ENCODE results near the gene CYP2U1.
A peak's percentile ranks its signal among the peaks of the same experiment; 100 is the strongest.
"Not testable (repeated sequence)": the region's sequence is repeated elsewhere in the genome, so short reads cannot be mapped to it uniquely, and the experiment has no call there.

The CYP2U1 gene

GRCh38 chr4:107930821-107931774, at the start of gene CYP2U1:
TSS of gene CYP2U1 (plus strand) at chr4:107931549. CDS start at chr4:107931644, 95 bp downstream.
- no peak for FAIRE-seq

- no peak for FAIRE-seq
Observed at GRCh38 chr4:107885865-107886264, 45.5 kb upstream of the CYP2U1 start.

DNA sequence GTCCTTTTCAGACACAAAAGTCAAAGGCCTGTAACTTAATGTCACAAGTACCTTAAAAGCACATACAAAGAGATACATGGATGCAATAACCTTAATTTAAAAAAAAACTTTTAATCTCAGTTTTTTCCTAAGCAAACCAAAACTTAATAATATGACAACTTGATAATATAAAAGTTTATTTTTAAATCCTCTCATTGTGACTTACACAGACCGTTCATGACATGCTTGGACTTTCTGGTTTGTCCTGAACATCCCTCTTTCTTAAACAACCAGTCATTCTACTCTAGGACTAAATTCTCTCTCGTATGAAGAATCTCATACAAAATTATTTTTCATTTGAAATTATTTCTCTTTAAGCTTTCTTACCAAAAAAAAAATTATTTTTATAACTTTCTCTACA, 43.1 kb upstream of the CYP2U1 start:
- FAIRE-seq: no peak

- no peak for FAIRE-seq
Observed at GRCh38 chr4:107890779-107891178, 40.6 kb upstream of the CYP2U1 start.

- FAIRE-seq: no peak
Observed at GRCh38 chr4:107891299-107891698, 40.0 kb upstream of the CYP2U1 start.

DNA sequence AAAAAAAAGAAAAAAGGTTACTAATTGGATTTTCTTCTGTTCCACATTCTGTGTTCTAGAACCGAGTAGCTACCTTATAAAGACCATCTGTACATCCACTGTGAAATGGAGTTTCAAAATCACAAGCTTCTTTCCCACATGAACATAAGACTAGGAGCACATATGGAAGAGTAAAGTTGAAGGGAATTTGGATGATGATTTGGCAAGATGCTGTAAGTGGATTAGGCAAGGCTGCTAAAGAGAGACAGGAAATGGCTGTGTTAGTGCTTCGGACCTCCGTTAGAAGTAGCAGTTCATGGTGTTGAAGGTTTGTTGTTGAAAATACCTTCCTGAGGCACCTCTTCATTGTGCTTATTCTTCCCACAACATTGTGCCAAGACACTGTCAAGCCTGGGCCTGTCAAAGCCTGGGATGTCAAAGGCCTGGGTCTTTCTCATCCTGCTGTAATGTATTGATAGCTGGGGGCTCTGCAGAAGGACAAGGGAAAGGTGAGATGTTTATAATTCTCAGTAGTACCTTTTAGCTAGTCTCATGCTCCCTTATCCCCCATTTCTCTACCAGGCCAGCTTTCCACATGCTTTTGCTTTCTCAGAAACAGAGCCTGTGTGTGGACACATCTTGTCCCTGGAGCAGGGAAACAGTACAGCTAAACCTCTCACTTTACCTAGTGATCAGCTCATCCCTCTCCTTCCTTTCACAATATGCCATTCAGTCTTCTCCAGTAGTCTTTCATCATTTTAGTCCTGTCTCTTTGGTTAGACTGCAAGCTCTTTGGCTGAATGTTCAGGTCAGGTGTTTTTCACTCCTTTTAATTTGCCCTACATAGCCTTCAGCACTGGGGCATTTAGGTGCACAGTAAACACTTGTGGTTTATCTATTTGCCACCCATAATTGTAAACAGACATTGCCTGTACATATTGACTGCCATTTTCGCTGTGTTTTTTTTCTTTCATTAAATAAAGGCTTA, 37.9 kb upstream of the CYP2U1 start:
- FAIRE-seq: no peak

DNA sequence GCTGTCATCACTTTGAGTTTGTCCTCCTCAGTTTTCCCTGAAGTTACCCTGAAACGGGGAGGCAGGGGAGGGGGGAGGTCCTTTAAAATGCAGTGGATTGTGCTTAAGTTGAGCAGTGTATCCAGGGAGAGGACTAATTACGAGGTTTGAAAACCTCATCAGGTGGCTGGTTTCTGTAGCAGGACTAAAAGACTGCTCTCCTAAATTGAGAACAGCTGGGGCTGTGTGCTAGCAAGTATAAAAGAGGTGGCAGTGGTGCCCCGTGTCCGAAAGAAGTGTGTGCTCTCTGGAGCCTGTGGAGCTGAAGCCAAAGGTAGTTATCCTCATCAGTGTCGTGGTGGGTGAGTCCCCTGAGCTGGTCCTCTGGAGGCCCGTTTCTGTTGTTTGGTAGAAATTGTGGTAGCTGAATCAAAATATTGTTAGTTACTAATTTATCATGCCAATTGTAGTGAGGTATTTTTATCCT, 37.2 kb upstream of the CYP2U1 start:
- no peak for FAIRE-seq

GRCh38 chr4:107896158-107896645, 35.1 kb upstream of the CYP2U1 start:
- FAIRE-seq: no peak

- FAIRE-seq: no peak
Observed at GRCh38 chr4:107896646-107897045, 34.7 kb upstream of the CYP2U1 start.

DNA sequence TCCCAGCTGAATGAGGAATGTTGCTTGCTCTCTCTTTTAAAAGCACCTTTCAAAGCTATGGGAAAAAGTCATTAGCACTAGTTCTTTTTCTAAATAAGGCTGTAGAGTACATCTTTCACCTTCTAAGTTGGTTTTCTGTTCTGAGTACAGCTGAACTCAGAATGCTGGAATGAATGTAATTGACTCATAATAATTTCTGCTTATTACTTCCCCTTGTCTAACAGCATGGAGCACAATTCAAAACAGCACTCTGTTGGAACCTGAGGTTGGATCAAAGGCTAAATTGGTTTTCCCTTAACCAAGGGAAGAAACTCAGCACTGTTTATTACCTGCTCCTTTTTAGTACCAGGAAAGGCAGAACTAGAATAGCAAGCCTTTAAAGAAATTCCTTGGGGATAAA, 33.5 kb upstream of the CYP2U1 start:
- no peak for FAIRE-seq

DNA sequence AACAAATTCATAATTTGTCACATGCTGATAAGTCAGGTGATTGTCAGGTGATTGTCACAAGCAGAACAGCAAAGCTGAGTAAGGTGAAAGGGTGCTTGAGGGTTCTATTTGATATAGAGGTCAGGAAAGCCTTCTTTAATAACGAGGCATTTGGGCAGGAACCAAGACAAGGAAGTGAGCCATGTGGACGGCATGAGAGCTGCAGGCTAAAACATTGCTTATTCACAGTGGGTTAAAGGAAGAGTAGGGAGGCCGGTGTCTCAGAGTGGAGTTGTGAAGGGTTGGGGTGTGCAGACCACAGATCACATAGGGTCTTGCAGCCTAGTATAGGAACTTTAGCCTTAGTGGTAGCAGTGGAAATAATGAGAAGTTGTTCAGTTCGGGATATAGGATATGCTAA, 31.3 kb upstream of the CYP2U1 start:
- no peak for FAIRE-seq

- FAIRE-seq: no peak
Observed at GRCh38 chr4:107900508-107900907, 30.8 kb upstream of the CYP2U1 start.

- no peak for FAIRE-seq
Observed at GRCh38 chr4:107901213-107901934, 30.0 kb upstream of the CYP2U1 start.

- no peak for FAIRE-seq
Observed at GRCh38 chr4:107902715-107903114, 28.6 kb upstream of the CYP2U1 start.

DNA sequence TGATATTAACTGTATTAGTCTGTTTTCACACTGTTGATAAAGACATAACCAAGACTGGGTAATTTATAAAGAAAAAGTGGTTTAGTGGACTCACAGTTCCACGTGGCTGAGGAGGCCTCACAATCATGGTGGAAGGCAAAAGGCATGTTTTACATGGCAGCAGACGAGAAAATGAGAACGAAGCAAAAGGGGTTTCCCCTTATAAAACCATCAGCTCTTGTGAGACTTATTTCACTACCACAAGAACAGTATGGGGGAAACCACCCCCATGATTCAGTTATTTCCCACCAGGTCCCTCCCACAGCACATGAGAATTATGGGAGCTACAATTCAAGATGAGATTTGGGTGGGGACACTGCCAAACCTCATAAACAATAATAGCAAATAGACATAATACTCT, 26.3 kb upstream of the CYP2U1 start:
- not testable (repeated sequence) for FAIRE-seq

GRCh38 chr4:107906458-107907100, 24.8 kb upstream of the CYP2U1 start:
- no peak for FAIRE-seq

DNA sequence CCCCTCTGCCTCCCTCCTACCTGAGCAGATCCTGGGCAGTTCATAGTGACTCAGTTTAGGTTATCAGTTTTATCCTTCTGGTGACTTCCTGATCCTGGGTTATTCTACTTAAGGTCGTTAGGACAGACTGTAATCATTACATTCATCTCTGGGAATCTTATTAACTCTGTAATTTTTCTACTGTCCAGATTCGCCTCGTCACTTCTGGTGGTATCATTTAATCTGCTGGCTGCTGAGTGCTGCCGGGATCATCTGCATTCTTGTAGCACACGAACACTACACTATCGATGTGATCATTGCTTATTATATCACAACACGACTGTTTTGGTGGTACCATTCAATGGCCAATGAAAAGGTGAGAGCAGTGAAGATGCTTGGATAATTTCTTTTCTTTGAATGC, 23.0 kb upstream of the CYP2U1 start:
- no peak for FAIRE-seq

DNA sequence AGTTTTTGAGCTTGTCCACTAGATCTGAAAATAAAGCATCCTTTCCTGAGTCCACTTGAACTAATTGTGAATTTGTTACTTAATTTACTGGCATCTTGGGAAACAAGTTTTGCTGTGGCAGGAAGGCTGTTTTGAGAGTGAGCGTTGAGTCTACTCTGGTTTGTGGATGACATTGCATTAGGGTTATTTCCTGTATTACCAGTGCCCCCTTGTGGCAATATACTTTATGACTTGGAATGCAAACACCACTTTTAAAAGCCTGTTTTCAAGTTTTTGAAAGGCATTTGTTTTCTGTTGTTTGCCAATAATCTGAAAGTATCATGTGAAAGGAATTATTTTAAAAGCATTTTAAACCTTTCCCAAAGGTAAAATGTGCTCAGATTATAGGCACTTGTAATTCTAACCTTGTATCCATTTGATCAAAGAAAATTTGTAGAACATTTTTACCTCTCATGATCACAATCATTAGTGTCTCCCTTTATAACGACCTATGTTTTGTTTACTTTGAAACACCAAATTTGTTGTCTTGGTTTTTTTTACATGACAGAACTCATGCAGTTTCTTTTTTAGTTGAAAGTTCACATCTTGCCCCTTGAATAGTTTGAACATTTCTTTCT, 18.0 kb upstream of the CYP2U1 start:
- peak; percentile 96 for FAIRE-seq

DNA sequence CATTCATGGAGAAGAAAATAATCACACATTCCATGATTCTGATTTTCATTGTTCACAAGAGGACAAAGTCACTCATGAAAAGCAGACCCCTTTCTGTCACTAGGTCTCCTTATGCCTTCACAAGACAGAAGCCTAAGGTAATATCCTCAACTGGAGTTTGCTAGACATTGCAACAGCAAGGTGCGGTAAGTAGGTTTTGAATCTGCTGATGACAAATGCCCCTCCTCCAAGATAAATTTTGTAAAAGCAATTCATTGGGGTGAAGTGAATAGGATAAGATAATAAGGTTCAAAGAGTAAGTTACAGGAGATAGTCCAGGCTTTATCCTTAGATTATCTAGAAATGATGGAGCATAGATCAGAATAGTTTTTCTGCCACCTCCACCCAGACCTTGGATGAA, 16.1 kb upstream of the CYP2U1 start:
- FAIRE-seq: no peak

- no peak for FAIRE-seq
Observed at GRCh38 chr4:107916623-107917022, 14.7 kb upstream of the CYP2U1 start.

- FAIRE-seq: no peak
Observed at GRCh38 chr4:107917500-107917899, 13.8 kb upstream of the CYP2U1 start.
